ENCODE data around the gene SARDH. TPM values are rescaled to one million over a fixed set of nuclear protein-coding genes. Genes with fewer than 3 reads are reported as not detected.

The SARDH gene
- total RNA-seq, 2 donors from 2014 or later, result 8.4 to 11.2 TPM

DNA sequence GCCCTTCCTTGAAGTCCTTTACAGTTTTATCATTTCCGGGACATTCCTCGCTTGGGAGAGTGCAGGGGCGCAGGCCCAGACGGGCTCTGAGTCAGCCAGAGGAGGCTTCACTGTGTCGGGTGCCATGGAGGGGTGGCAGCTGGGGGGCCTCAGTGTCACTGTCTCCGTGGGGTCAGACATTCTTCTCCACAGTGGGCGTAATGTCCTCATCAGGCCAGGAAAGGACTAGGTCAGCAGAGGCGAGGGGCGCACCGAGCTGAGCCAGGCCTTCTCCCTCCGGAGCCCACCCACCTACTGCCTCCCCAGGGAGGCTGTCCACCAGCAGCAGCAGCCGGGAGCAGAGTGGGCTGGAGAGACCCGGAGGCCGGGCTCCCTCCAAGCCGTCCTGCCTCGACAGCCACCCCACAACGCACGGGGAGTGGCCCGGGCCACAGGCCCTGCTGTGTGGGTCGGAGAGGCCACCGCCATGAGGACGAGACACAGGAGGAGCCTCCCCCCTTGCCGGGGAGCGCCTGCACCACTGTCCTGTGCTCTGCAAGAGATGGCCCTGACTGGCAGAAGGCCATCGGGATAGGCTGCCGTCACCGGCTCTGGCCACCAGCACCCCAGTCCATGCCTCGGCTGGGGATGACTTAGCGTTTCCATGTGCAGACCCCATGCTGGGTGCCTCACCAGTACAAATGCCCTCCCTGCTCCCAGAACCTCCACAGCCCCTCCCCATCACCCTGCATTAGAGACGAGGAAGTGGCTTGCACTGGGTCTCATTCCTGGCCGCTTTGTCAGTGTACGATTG is 26.5 kb downstream of the SARDH start:
- TF ChIP-seq CTCF (conservative IDR thresholded peaks at IDR 0.05), result no peak
- no peaks in the 10 kb centered on the region for H3K27me3 Mint-ChIP-seq (ENCODE audit: insufficient read depth)
- no peak overlapping the region for H3K27ac Mint-ChIP-seq
- Histone ChIP-seq H3K27me3 (ENCODE audit: control insufficient read depth, insufficient read depth, low read length, poor library complexity, severe bottlenecking) (no peaks in the 10 kb centered on the region), H3K27ac (ENCODE audit: low read depth, low read length) (no peak overlapping the region), H3K9ac (ENCODE audit: extremely low read depth, low read length, poor library complexity, severe bottlenecking) (no peak overlapping the region), H3K4me1 (ENCODE audit: control insufficient read depth, insufficient read depth, low read length) (no peaks in the 10 kb centered on the region), H3K9me3 (ENCODE audit: control insufficient read depth, low read length) (no peaks in the 10 kb centered on the region), H3K36me3 (ENCODE audit: control insufficient read depth, insufficient read depth, low read length) (no peaks in the 10 kb centered on the region), H3K4me3 (ENCODE audit: low read length) (no peak overlapping the region)
- no peaks in the 10 kb centered on the region for H3K9me3 Mint-ChIP-seq
- 86% methylated on average over 17 to 32 of the region's 32 CpGs for WGBS, 2 experiments (ENCODE audit: insufficient coverage in 1 of 2, insufficient read length in 1 of 2)
- peaks cover 3% of the 10 kb centered on the region for H3K4me1 Mint-ChIP-seq
- peak; percentile 48 for DNase-seq
- H3K36me3 Mint-ChIP-seq (ENCODE audit: low read depth), result no peaks in the 10 kb centered on the region
- H3K4me3 Mint-ChIP-seq, result no peak overlapping the region

DNA sequence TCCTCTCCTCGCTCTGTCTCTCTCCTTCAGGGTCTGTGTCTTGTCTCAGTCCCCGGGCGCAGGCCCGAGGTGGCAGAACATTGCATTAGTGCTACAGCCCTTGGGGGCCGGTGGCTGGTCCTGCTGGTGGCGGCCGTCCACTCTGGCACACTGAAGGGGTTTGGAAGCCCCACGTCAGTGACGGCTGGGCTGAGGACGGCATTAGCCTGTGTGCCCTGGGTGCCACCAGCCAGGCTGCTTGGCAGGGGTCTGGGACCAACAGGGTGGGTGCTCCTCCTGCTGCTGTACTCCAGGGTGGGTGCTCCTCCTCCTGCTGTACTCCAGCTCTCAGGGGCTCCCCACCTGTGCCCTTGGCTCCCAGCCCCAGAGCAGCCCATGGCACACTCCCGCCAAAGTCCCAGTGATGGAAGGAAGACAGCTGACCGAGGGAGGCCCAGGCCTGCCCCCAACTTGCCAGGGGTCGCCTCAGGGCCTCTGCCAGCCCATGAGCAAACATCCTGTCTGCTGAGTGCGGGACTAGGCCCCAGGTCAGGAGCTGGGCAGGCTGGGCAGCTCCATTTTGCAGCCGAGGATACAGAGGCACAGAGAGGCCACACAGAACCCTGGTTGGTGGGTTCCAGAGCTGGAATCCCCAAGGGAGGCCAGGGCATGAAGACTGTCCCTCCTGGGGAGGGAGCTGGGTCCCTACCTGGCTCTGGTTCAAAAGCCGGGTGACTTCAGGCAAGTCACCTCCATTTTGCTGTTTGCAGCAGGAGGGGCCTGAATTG is 27.3 kb downstream of the SARDH start:
- Mint-ChIP-seq H3K36me3 (ENCODE audit: low read depth) (no peaks in the 10 kb centered on the region), H3K4me3 (no peak overlapping the region), H3K27ac (no peak overlapping the region), H3K9me3 (no peaks in the 10 kb centered on the region), H3K4me1 (peaks cover 3% of the 10 kb centered on the region), H3K27me3 (ENCODE audit: insufficient read depth) (no peaks in the 10 kb centered on the region)
- Histone ChIP-seq H3K27me3 (ENCODE audit: control insufficient read depth, insufficient read depth, low read length, poor library complexity, severe bottlenecking) (no peaks in the 10 kb centered on the region), H3K27ac (ENCODE audit: low read depth, low read length) (no peak overlapping the region), H3K36me3 (ENCODE audit: control insufficient read depth, insufficient read depth, low read length) (no peaks in the 10 kb centered on the region), H3K4me3 (ENCODE audit: low read length) (no peak overlapping the region), H3K9ac (ENCODE audit: extremely low read depth, low read length, poor library complexity, severe bottlenecking) (no peak overlapping the region), H3K4me1 (ENCODE audit: control insufficient read depth, insufficient read depth, low read length) (no peaks in the 10 kb centered on the region), H3K9me3 (ENCODE audit: control insufficient read depth, low read length) (no peaks in the 10 kb centered on the region)
- no peak for TF ChIP-seq CTCF (conservative IDR thresholded peaks at IDR 0.05)
- 88 to 100% methylated on average over 6 to 16 of the region's 16 CpGs for WGBS, 2 experiments (ENCODE audit: insufficient coverage in 1 of 2, insufficient read length in 1 of 2)
- DNase-seq, result peak; percentile 37

GRCh38 chr9:133709691-133710571 is 28.2 kb downstream of the SARDH start:
- no peaks in the 10 kb centered on the region for H3K36me3 ChIP-seq (ENCODE audit: control insufficient read depth, insufficient read depth, low read length)
- no peak for TF ChIP-seq CTCF (conservative IDR thresholded peaks at IDR 0.05)
- Mint-ChIP-seq H3K27ac (no peak overlapping the region), H3K4me1 (peaks cover under 1% of the 10 kb centered on the region), H3K36me3 (ENCODE audit: low read depth) (no peaks in the 10 kb centered on the region), H3K9me3 (no peaks in the 10 kb centered on the region), H3K27me3 (ENCODE audit: insufficient read depth) (no peaks in the 10 kb centered on the region), H3K4me3 (no peak overlapping the region)
- H3K4me3 ChIP-seq (ENCODE audit: low read length), result no peak overlapping the region
- H3K9me3 ChIP-seq (ENCODE audit: control insufficient read depth, low read length), result no peaks in the 10 kb centered on the region
- no peaks in the 10 kb centered on the region for H3K4me1 ChIP-seq (ENCODE audit: control insufficient read depth, insufficient read depth, low read length)
- H3K9ac ChIP-seq (ENCODE audit: extremely low read depth, low read length, poor library complexity, severe bottlenecking), result no peak overlapping the region
- H3K27ac ChIP-seq (ENCODE audit: low read depth, low read length), result no peak overlapping the region
- DNase-seq, result no peak
- WGBS, 2 experiments (ENCODE audit: insufficient coverage in 1 of 2, insufficient read length in 1 of 2), result 91 to 92% methylated on average over 29 to 32 of the region's 32 CpGs
- H3K27me3 ChIP-seq (ENCODE audit: control insufficient read depth, insufficient read depth, low read length, poor library complexity, severe bottlenecking), result no peaks in the 10 kb centered on the region

Measured in endodermal cell (in vitro differentiated cells).